Liver (tissue), 2 donors: ENCODE results near the gene PCSK6.

Experiments used
- CTCF ChIP-seq: fragments of 150-350 bp; IDR thresholded peaks from 2 replicates; pipeline ENCODE4 v1.5.1; 2017; ENCODE audit warnings: improper control_type of control experiment, low read depth, low read length; ENCODE audit not compliant: missing input control
- MAX ChIP-seq: IDR thresholded peaks from 2 replicates; pipeline ENCODE4 v1.6.1; 2016; ENCODE audit warnings: antibody characterized with exemption
- donor health status: healthy.

- TF ChIP-seq CTCF (no peak), MAX (no peak)
These were observed 88.2 kb downstream of the PCSK6 start for GRCh38 chr15:101401286-101401685.
